ENCODE results near the gene SCAI.
"Not testable (repeated sequence)": the region's sequence is repeated elsewhere in the genome, so short reads cannot be mapped to it uniquely, and the experiment has no call there.

SCAI gene

DNA sequence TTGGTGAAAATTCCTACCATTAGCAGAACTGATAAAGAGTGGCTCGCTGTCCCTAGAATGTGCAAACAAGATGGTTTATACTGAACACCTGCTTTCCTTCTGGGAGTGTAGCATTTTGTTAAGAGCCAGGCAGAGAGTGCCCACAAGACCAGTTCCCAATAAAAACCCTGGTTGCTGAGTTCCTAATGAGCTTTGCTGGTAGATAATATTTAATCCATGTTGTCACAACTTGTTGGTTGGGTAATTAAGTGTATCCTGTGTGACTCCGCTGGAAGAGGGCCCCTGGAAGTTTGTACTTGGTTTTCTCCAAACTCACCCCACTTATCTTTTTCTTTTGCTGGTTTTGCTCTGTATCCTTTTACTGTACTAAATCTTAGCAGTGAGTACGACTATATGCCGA is 162.9 kb downstream of the SCAI start:
- no peaks in the 10 kb centered on the region for H3K27me3 ChIP-seq (ENCODE audit: control insufficient read depth, insufficient read depth, low read length)
- no peaks in the 10 kb centered on the region for H3K9me3 ChIP-seq (ENCODE audit: control insufficient read depth, insufficient read depth, low read length)
- H3K4me3 ChIP-seq (ENCODE audit: low read depth, low read length): no peak overlapping the region
- H3K4me1 ChIP-seq (ENCODE audit: control insufficient read depth, insufficient read depth, low read length): no peaks in the 10 kb centered on the region
- no peaks in the 10 kb centered on the region for H3K36me3 ChIP-seq (ENCODE audit: control insufficient read depth, insufficient read depth, low read length)
- H3K9ac ChIP-seq (ENCODE audit: low read depth, low read length): no peak overlapping the region

DNA sequence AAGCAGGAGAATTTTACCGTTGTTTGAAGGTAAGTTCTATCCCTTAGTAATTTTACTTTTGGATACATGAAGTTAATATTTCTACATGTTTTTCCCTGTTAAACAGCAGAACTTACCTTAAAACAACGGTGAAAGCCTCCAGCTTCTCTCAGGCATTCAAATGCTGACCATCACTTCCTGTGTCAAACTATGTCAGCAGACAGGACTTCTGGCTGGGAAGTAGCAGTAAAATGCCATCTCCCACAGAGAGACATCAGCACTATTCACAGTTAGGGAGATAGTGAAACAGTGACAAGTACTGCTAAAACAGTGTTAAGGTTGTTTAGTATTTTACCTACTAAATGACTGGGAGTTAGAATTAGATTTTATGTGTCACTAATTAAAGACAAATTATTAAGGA is 168.2 kb downstream of the SCAI start:
- peaks cover 2% of the 10 kb centered on the region for H3K36me3 ChIP-seq (ENCODE audit: control insufficient read depth, insufficient read depth, low read length)
- no peak overlapping the region for H3K9ac ChIP-seq (ENCODE audit: low read depth, low read length)
- no peaks in the 10 kb centered on the region for H3K4me1 ChIP-seq (ENCODE audit: control insufficient read depth, insufficient read depth, low read length)
- H3K4me3 ChIP-seq (ENCODE audit: low read depth, low read length): no peak overlapping the region
- no peaks in the 10 kb centered on the region for H3K27me3 ChIP-seq (ENCODE audit: control insufficient read depth, insufficient read depth, low read length)
- no peaks in the 10 kb centered on the region for H3K9me3 ChIP-seq (ENCODE audit: control insufficient read depth, insufficient read depth, low read length)

DNA sequence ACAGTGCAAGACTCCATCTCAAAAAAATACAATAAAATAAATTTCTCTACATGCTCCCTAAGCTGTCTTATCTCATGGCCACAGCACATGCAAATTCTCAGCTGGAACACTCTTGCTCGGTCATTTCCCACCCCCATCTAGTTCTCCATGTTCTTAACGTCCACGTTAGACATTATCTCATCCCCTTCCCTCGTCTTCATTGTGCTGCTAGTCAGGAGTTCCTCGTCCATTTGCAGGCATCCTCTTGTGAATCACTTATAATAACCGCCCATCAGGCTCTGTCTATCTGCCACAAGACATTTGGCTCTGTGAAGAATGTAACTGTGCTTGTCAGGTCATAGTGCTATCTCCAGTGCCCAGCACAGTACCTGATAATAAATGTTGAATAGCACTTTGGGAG is 169.5 kb downstream of the SCAI start:
- H3K9me3 ChIP-seq (ENCODE audit: control insufficient read depth, insufficient read depth, low read length): no peaks in the 10 kb centered on the region
- peaks cover 2% of the 10 kb centered on the region for H3K36me3 ChIP-seq (ENCODE audit: control insufficient read depth, insufficient read depth, low read length)
- H3K4me1 ChIP-seq (ENCODE audit: control insufficient read depth, insufficient read depth, low read length): no peaks in the 10 kb centered on the region
- no peak overlapping the region for H3K9ac ChIP-seq (ENCODE audit: low read depth, low read length)
- no peak overlapping the region for H3K4me3 ChIP-seq (ENCODE audit: low read depth, low read length)
- H3K27me3 ChIP-seq (ENCODE audit: control insufficient read depth, insufficient read depth, low read length): no peaks in the 10 kb centered on the region

DNA sequence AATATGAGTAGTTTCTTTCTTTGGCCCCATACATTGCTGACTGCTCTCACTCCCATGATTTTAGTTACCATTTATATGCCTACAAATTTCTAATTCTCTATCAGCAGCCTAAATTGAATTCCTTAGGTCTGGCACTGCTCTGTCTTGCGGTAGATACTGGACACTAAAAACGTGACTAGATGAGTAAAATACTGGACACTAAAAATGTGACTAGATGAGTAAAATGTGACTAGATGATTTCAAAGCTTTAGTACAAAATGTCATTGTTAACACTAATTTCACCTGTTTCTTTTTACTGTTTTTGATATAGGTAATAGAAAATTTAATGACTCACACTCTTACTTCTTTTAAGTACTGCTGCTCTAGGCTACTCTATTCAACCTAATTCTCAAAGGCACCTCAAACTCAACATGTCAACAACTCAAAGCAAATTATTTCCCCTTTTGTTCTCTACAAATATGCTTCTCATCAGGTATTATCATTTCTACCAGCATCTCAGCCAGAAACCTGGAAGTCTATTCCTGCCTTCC is 171.0 kb downstream of the SCAI start:
- no peak overlapping the region for H3K9ac ChIP-seq (ENCODE audit: low read depth, low read length)
- no peaks in the 10 kb centered on the region for H3K4me1 ChIP-seq (ENCODE audit: control insufficient read depth, insufficient read depth, low read length)
- peaks cover 2% of the 10 kb centered on the region for H3K36me3 ChIP-seq (ENCODE audit: control insufficient read depth, insufficient read depth, low read length)

GRCh38 chr9:124969401-124969800 is 173.9 kb downstream of the SCAI start:
- Histone ChIP-seq H3K9ac (ENCODE audit: low read depth, low read length) (no peak overlapping the region), H3K4me3 (ENCODE audit: low read depth, low read length) (no peak overlapping the region), H3K27me3 (ENCODE audit: control insufficient read depth, insufficient read depth, low read length) (no peaks in the 10 kb centered on the region), H3K36me3 (ENCODE audit: control insufficient read depth, insufficient read depth, low read length) (peaks cover 2% of the 10 kb centered on the region), H3K4me1 (ENCODE audit: control insufficient read depth, insufficient read depth, low read length) (no peaks in the 10 kb centered on the region), H3K9me3 (ENCODE audit: control insufficient read depth, insufficient read depth, low read length) (no peaks in the 10 kb centered on the region)

More for the DNA sequence above, 171.0 kb downstream of the SCAI start:
- no peaks in the 10 kb centered on the region for H3K9me3 ChIP-seq (ENCODE audit: control insufficient read depth, insufficient read depth, low read length)
- no peaks in the 10 kb centered on the region for H3K27me3 ChIP-seq (ENCODE audit: control insufficient read depth, insufficient read depth, low read length)
- H3K4me3 ChIP-seq (ENCODE audit: low read depth, low read length): no peak overlapping the region

GRCh38 chr9:124968238-124968637 is 175.1 kb downstream of the SCAI start:
- Histone ChIP-seq H3K36me3 (ENCODE audit: control insufficient read depth, insufficient read depth, low read length) (no peaks in the 10 kb centered on the region), H3K4me3 (ENCODE audit: low read depth, low read length) (no peak overlapping the region), H3K27me3 (ENCODE audit: control insufficient read depth, insufficient read depth, low read length) (no peaks in the 10 kb centered on the region), H3K9ac (ENCODE audit: low read depth, low read length) (no peak overlapping the region), H3K4me1 (ENCODE audit: control insufficient read depth, insufficient read depth, low read length) (no peaks in the 10 kb centered on the region), H3K9me3 (ENCODE audit: control insufficient read depth, insufficient read depth, low read length) (no peaks in the 10 kb centered on the region)

DNA sequence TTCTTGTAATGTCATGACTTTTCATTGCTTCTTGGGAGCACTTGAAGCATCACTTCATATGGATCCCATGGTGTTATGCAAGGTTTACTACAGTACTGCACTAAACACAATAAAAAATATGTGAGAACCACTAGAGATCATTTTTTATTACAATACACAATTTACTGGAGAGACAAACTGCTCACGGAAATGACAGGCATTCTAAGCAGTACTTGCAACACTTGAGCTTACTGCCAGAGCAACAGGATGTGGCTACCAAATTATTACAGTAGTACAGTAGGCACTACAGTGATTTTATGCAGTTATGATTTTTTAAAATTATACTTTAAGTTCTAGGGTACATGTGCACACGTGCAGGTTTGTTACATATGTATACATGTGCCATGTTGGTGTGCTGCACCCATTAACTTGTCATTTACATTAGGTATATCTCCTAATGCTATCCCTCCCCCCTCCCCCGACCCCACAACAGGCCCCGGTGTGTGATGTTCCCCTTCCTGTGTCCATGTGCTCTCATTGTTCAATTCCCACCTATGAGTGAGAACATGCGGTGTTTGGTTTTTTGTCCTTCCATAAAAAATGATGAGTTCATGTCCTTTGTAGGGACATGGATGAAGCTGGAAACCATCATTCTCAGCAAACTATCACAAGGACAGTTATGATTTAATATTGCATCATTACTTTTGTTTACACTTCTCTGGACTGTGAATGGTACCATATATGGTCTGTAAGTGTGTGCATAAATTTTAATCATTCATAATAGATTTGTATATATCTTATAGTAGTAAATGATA is 177.4 kb downstream of the SCAI start:
- not testable (repeated sequence) for H3K4me1 ChIP-seq (ENCODE audit: control insufficient read depth, insufficient read depth, low read length); H3K9me3 ChIP-seq (ENCODE audit: control insufficient read depth, insufficient read depth, low read length); H3K9ac ChIP-seq (ENCODE audit: low read depth, low read length); H3K4me3 ChIP-seq (ENCODE audit: low read depth, low read length); H3K27me3 ChIP-seq (ENCODE audit: control insufficient read depth, insufficient read depth, low read length); H3K36me3 ChIP-seq (ENCODE audit: control insufficient read depth, insufficient read depth, low read length)

- H3K36me3 ChIP-seq (ENCODE audit: control insufficient read depth, insufficient read depth, low read length): no peaks in the 10 kb centered on the region
- no peaks in the 10 kb centered on the region for H3K9me3 ChIP-seq (ENCODE audit: control insufficient read depth, insufficient read depth, low read length)
- no peak overlapping the region for H3K9ac ChIP-seq (ENCODE audit: low read depth, low read length)
- no peak overlapping the region for H3K4me3 ChIP-seq (ENCODE audit: low read depth, low read length)
- no peaks in the 10 kb centered on the region for H3K27me3 ChIP-seq (ENCODE audit: control insufficient read depth, insufficient read depth, low read length)
- H3K4me1 ChIP-seq (ENCODE audit: control insufficient read depth, insufficient read depth, low read length): no peaks in the 10 kb centered on the region
Measured at GRCh38 chr9:124964604-124965003, 178.7 kb downstream of the SCAI start.

- Histone ChIP-seq H3K27me3 (ENCODE audit: control insufficient read depth, insufficient read depth, low read length) (no peaks in the 10 kb centered on the region), H3K9ac (ENCODE audit: low read depth, low read length) (no peak overlapping the region), H3K4me3 (ENCODE audit: low read depth, low read length) (no peak overlapping the region), H3K4me1 (ENCODE audit: control insufficient read depth, insufficient read depth, low read length) (no peaks in the 10 kb centered on the region), H3K36me3 (ENCODE audit: control insufficient read depth, insufficient read depth, low read length) (no peaks in the 10 kb centered on the region), H3K9me3 (ENCODE audit: control insufficient read depth, insufficient read depth, low read length) (no peaks in the 10 kb centered on the region)
Measured at GRCh38 chr9:124964056-124964455, 179.3 kb downstream of the SCAI start.

DNA sequence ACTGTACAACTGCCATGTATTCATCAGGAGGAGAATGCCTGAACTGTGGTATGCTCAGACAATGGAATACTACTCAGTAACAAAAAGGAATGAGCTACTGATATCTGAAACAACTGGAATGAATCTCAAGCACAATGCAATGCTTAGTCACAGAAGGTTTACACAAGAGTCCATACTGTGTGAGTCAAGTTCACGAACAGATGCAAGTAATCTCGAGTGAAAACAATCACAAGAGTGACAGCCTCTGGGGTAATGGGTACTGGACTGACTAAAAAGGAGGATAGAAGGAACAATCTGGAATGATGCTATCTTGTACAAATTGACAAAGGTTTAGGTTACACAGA is 182.9 kb downstream of the SCAI start:
- Histone ChIP-seq H3K4me3 (ENCODE audit: low read depth, low read length) (no peak overlapping the region), H3K9ac (ENCODE audit: low read depth, low read length) (no peak overlapping the region), H3K36me3 (ENCODE audit: control insufficient read depth, insufficient read depth, low read length) (no peaks in the 10 kb centered on the region), H3K4me1 (ENCODE audit: control insufficient read depth, insufficient read depth, low read length) (no peaks in the 10 kb centered on the region), H3K27me3 (ENCODE audit: control insufficient read depth, insufficient read depth, low read length) (no peaks in the 10 kb centered on the region), H3K9me3 (ENCODE audit: control insufficient read depth, insufficient read depth, low read length) (no peaks in the 10 kb centered on the region)

DNA sequence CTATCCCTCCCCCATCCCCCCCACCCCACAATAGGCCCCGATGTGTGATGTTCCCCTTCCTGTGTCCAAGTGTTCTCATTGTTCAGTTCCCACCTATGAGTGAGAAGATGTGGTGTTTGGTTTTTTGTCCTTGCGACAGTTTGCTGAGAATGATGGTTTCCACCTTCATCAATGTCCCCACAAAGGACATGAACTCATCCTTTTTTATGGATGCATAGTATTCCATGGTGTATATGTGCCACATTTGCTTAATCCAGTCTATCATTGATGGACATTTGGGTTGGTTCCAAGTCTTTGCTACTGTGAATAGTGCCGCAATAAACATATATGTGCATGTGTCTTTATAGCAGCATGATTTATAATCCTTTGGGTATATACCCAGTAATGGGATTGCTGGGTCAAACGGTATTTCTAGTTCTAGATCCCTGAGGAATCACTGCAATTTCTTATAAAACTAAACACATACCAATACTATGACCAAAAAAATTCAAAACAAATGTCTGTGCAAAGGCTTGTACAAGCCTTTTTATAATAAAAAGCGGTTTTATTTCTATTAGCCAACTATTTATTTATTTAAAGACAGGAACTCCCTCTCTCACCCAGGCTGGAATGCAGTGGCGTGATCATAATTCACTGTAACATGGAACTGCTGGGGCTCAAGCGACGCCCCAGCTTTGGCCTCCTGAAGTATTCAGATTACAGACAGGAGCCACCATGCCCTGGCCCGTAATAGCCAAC is 183.5 kb downstream of the SCAI start:
- not testable (repeated sequence) for H3K9ac ChIP-seq (ENCODE audit: low read depth, low read length); H3K4me1 ChIP-seq (ENCODE audit: control insufficient read depth, insufficient read depth, low read length); H3K9me3 ChIP-seq (ENCODE audit: control insufficient read depth, insufficient read depth, low read length); H3K4me3 ChIP-seq (ENCODE audit: low read depth, low read length); H3K36me3 ChIP-seq (ENCODE audit: control insufficient read depth, insufficient read depth, low read length); H3K27me3 ChIP-seq (ENCODE audit: control insufficient read depth, insufficient read depth, low read length)

DNA sequence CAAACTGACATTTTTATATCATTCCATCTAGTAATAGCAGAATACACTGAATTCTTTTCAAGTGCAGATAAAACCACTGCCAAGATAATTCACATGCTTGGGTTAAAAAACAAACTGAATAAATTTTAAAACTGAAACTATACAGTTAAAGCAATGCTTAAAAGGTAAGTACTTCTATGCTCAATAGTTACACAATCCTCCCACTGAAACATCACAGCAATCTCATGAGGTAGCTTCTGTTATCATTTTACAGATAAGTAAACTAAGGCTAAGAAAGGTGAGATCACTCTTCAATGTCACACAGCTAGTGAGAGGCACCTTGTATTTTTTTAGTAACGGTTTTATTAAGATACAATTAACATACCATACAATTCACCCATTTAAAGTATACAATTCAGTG is 189.1 kb downstream of the SCAI start:
- Histone ChIP-seq H3K36me3 (ENCODE audit: control insufficient read depth, insufficient read depth, low read length) (no peaks in the 10 kb centered on the region), H3K27me3 (ENCODE audit: control insufficient read depth, insufficient read depth, low read length) (no peaks in the 10 kb centered on the region), H3K9ac (ENCODE audit: low read depth, low read length) (no peak overlapping the region), H3K4me3 (ENCODE audit: low read depth, low read length) (no peak overlapping the region), H3K4me1 (ENCODE audit: control insufficient read depth, insufficient read depth, low read length) (no peaks in the 10 kb centered on the region), H3K9me3 (ENCODE audit: control insufficient read depth, insufficient read depth, low read length) (no peaks in the 10 kb centered on the region)

Data from iPS-15b (cell line).